PC-3 (cell line): ENCODE data around the gene FAM162A. TPM values are rescaled to one million over a fixed set of nuclear protein-coding genes. Genes with fewer than 3 reads are reported as not detected.

Experiments
- ATAC-seq: fragments of 200-7000 bp; cut with Tn5 transposase; 2 replicates; pipeline ENCODE4 v1.9.1; 2020; ENCODE audit warnings: mild to moderate bottlenecking, moderate library complexity
- BruUV-seq: library from RNA; stranded (reverse); fragments of 400-500 nt; replicated peaks from 2 replicates; lab custom pipeline; 2021; lab: Mats Ljungman, UMichigan
- CTCF ChIA-PET: fragments of 300-600 bp; sonication (Branson Sonifier 250); formaldehyde crosslinking; loops from one replicate; lab custom pipeline; 2022; ENCODE audit warnings: antibody characterized with exemption; lab: Charles Lee
- POLR2A ChIA-PET: fragments of 300-600 bp; sonication (Branson Sonifier 250); formaldehyde crosslinking; loops from one replicate; lab custom pipeline; 2022; ENCODE audit warnings: antibody characterized with exemption; ENCODE audit not compliant: unreplicated experiment; lab: Charles Lee
- DNase-seq: peaks from one replicate; pipeline ENCODE4 v3.0.0-alpha.2; 2015
- H2AFZ ChIP-seq: fragments of 300-600 bp; sonication (generic); 2 replicates; pipeline ENCODE4 v1.6.0; 2016; ENCODE audit warnings: antibody characterized with exemption, low read length
- H3F3A ChIP-seq: fragments of 300-600 bp; sonication (generic); one replicate; pipeline ENCODE4 v1.6.0; 2017; ENCODE audit warnings: antibody characterized with exemption, low read length, control low read depth, mild to moderate bottlenecking; ENCODE audit not compliant: unreplicated experiment
- H3K27ac ChIP-seq: fragments of 300-600 bp; sonication (generic); 2 replicates; pipeline ENCODE4 v1.5.1; 2016; ENCODE audit warnings: mild to moderate bottlenecking, low read length
- H3K27me3 ChIP-seq: fragments of 300-600 bp; sonication (generic); 2 replicates; pipeline ENCODE4 v1.6.1; 2016; ENCODE audit warnings: low read length, mixed read lengths
- H3K36me3 ChIP-seq: fragments of 300-600 bp; sonication (generic); 2 replicates; pipeline ENCODE4 v1.6.1; 2016; ENCODE audit warnings: low read depth, mixed run types, low read length, mixed read lengths
- H3K4me1 ChIP-seq: fragments of 300-600 bp; sonication (generic); 2 replicates; pipeline ENCODE4 v1.5.1; 2016; ENCODE audit warnings: low read length; ENCODE audit not compliant: insufficient read depth
- H3K4me2 ChIP-seq: fragments of 300-600 bp; sonication (generic); 2 replicates; pipeline ENCODE4 v1.6.0; 2016; ENCODE audit warnings: low read length
- H3K4me3 ChIP-seq: fragments of 300-600 bp; sonication (generic); 2 replicates; pipeline ENCODE4 v1.5.1; 2016; ENCODE audit warnings: mild to moderate bottlenecking, low read length, mixed read lengths
- H3K79me2 ChIP-seq: fragments of 300-600 bp; sonication (generic); 2 replicates; pipeline ENCODE4 v1.6.1; 2017; ENCODE audit warnings: low read length, mixed read lengths
- H3K9ac ChIP-seq: fragments of 300-600 bp; sonication (generic); 2 replicates; pipeline ENCODE4 v1.6.0; 2016; ENCODE audit warnings: mild to moderate bottlenecking, low read length
- H3K9me2 ChIP-seq: fragments of 300-600 bp; sonication (generic); replicated peaks from 2 replicates; pipeline ENCODE4 v1.6.1; 2016; ENCODE audit warnings: mixed run types, low read length, mixed read lengths
- H3K9me3 ChIP-seq: fragments of 300-600 bp; sonication (generic); 2 replicates; pipeline ENCODE4 v1.6.1; 2016; ENCODE audit warnings: low read length, mixed read lengths
- H4K20me1 ChIP-seq: fragments of 300-600 bp; sonication (generic); 2 replicates; pipeline ENCODE4 v1.6.1; 2016; ENCODE audit warnings: low read length, mixed read lengths
- EZH2 ChIP-seq: fragments of 300-600 bp; sonication (generic); IDR thresholded peaks from one replicate; pipeline ENCODE4 v1.6.1; 2017; ENCODE audit warnings: antibody characterized with exemption, mild to moderate bottlenecking, low read length; ENCODE audit not compliant: unreplicated experiment
- EZH2phosphoT487 ChIP-seq: fragments of 300-600 bp; sonication (generic); IDR thresholded peaks from 2 replicates; pipeline ENCODE4 v1.6.1; 2018; ENCODE audit warnings: mild to moderate bottlenecking, antibody characterized with exemption, low read length, borderline replicate concordance
- intact Hi-C: fragments of 100-400 bp; cut with micrococcal nuclease; formaldehyde crosslinking; loops from 2 replicates; pipeline ENCODE4 v1.9.0; 2023
- total RNA-seq: library from RNA; depleted of rRNA; stranded (reverse); fragments of >200 nt; gene quantifications from 2 replicates; pipeline ENCODE4 v1.2.3, GENCODE V29; 2014
- TF ChIP-seq, protein P1 (sequence below): fragments of 300-600 bp; sonication (generic); conservative IDR thresholded peaks from 2 replicates; pipeline ENCODE4 v1.5.1; 2017; ENCODE audit warnings: antibody characterized with exemption, low read depth, mild to moderate bottlenecking, low read length

Gene FAM162A
- total RNA-seq, 1 experiment from 2014 or later: 126 TPM

DNA sequence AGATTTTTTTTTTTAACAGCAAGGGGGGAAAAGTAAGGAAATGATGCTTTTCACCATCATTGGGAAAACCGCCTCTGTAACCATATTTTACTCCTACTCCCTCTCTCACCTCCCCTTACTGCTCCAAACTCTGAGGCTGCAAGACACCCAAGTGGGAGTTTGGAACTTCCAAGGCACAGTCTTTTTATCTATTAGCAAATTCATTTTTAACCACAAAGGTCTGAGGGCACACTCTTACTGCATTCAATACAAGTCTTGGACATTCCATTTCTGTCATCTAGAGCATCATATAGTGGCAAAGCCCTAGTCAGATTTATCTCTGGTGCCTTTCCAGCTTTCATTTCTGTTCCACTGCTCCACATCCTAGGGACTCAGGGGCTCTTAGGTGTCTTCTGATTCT lies 13.2 kb downstream of the FAM162A start:
- Histone ChIP-seq H3F3A (no peaks in the 10 kb centered on the region), H3K4me3 (no peak overlapping the region), H3K79me2 (no peaks in the 10 kb centered on the region; the same call in 1 of the 2 replicates), H3K27ac (no peak overlapping the region), H3K4me2 (no peak overlapping the region), H3K27me3 (no peaks in the 10 kb centered on the region), H2AFZ (no peak overlapping the region), H3K9me3 (no peaks in the 10 kb centered on the region), H3K9me2 (no peaks in the 10 kb centered on the region), H3K4me1 (no peaks in the 10 kb centered on the region), H3K9ac (no peak overlapping the region), H4K20me1 (no peaks in the 10 kb centered on the region), H3K36me3 (0 out of 2 replicates have a peak, but pooled peaks cover 7% of the 10 kb centered on the region)
- intact Hi-C loops: no loop called here
- BruUV-seq: no TSS peak
- ChIA-PET CTCF (no interaction called here), POLR2A (interaction anchor here (0.5 kb wide), 1 partner anchor 19 kb away, joined by 5 read pairs; no protein-coding TSS in a partner anchor)
- TF ChIP-seq, protein P1, sequence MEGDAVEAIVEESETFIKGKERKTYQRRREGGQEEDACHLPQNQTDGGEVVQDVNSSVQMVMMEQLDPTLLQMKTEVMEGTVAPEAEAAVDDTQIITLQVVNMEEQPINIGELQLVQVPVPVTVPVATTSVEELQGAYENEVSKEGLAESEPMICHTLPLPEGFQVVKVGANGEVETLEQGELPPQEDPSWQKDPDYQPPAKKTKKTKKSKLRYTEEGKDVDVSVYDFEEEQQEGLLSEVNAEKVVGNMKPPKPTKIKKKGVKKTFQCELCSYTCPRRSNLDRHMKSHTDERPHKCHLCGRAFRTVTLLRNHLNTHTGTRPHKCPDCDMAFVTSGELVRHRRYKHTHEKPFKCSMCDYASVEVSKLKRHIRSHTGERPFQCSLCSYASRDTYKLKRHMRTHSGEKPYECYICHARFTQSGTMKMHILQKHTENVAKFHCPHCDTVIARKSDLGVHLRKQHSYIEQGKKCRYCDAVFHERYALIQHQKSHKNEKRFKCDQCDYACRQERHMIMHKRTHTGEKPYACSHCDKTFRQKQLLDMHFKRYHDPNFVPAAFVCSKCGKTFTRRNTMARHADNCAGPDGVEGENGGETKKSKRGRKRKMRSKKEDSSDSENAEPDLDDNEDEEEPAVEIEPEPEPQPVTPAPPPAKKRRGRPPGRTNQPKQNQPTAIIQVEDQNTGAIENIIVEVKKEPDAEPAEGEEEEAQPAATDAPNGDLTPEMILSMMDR: no peak
- TF ChIP-seq EZH2phosphoT487: no peak
- TF ChIP-seq EZH2: no peak
- DNase-seq (no peak), ATAC-seq (no peak)

DNA sequence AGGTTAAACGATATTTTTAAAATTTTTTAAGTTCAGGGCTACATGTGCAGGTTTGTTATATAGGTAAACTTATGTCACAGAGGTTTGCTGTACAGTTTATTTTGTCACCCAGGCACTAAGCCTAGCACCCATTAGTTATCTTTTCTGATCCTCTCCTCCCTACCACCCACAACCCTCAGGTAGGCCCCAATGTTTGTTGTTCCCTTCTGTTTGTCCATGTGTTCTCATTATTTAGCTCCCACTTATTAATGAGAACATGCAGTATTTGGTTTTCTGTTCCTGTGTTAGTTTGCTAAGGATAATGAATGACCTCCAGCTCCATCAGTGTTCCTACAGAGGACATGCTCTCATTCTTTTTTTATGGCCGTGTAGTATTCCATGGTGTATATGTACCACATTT lies 14.9 kb downstream of the FAM162A start:
- BruUV-seq: no TSS peak
- Histone ChIP-seq H3K79me2 (no peaks in the 10 kb centered on the region), H3K27me3 (no peaks in the 10 kb centered on the region), H3K36me3 (peaks cover 18% of the 10 kb centered on the region; the same call in 1 of the 2 replicates), H3F3A (no peaks in the 10 kb centered on the region), H3K4me2 (no peak overlapping the region), H3K9ac (no peak overlapping the region), H2AFZ (no peak overlapping the region), H3K4me3 (no peak overlapping the region), H3K27ac (no peak overlapping the region), H4K20me1 (no peaks in the 10 kb centered on the region), H3K9me3 (no peaks in the 10 kb centered on the region), H3K4me1 (no peaks in the 10 kb centered on the region), H3K9me2 (no peaks in the 10 kb centered on the region)
- ChIA-PET CTCF (no interaction called here), POLR2A (no interaction called here)
- ATAC-seq: no peak
- TF ChIP-seq EZH2phosphoT487 (no peak), EZH2 (no peak)
- TF ChIP-seq, protein P1: no peak
- intact Hi-C loops: no loop called here
- DNase-seq: no peak

DNA sequence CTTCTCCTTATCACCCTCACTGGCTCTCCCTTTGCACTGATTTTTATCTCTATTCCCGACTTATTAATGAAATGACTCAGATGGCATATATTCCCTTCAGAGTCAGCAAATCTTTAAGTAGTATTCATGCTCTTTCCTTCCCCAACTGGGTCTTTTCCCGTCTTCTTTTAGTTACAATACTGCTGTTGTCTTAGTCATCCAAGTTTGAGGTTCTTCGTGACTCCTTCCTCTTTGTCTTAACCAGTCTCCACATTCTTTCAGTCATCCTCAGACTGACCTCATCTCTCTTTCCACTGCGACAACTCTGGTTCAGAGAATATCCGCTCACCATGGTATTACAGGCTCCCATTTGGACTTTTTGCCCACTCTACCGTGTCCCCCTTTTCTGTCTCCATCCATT lies 19.5 kb downstream of the FAM162A start:
- ATAC-seq: no peak

More for the DNA sequence above, 19.5 kb downstream of the FAM162A start:
- H3F3A ChIP-seq: no peaks in the 10 kb centered on the region
- no peak overlapping the region for H3K4me2 ChIP-seq
- no peak for DNase-seq
- intact Hi-C loops: no loop called here
- no peak overlapping the region for H3K4me3 ChIP-seq
- no peak overlapping the region for H3K27ac ChIP-seq
- H3K9me2 ChIP-seq: no peaks in the 10 kb centered on the region
- H3K79me2 ChIP-seq: no peaks in the 10 kb centered on the region
- TF ChIP-seq EZH2: no peak
- TF ChIP-seq EZH2phosphoT487: no peak
- TF ChIP-seq, protein P1: no peak
- H3K9ac ChIP-seq: no peak overlapping the region
- H2AFZ ChIP-seq: no peak overlapping the region
- H3K36me3 ChIP-seq: peaks cover 35% of the 10 kb centered on the region; the same call in 1 of the 2 replicates
- H3K9me3 ChIP-seq: no peaks in the 10 kb centered on the region
- no peaks in the 10 kb centered on the region for H4K20me1 ChIP-seq
- no TSS peak for BruUV-seq
- ChIA-PET POLR2A (no interaction called here), CTCF (no interaction called here)
- no peaks in the 10 kb centered on the region for H3K4me1 ChIP-seq
- no peaks in the 10 kb centered on the region for H3K27me3 ChIP-seq
